HG03520 (cell line): ENCODE data around the gene IL11RA.

Source experiments
- ATAC-seq: cut with Tn5 transposase; IDR thresholded peaks from one replicate; pipeline ENCODE4 v1.9.1; 2021; ENCODE audit warnings: mild to moderate bottlenecking, moderate library complexity; ENCODE audit not compliant: unreplicated experiment

Gene IL11RA

GRCh38 chr9:34684816-34685215, 32.8 kb downstream of the IL11RA start:
- ATAC-seq = no peak

GRCh38 chr9:34685591-34685990, 33.6 kb downstream of the IL11RA start:
- no peak for ATAC-seq

DNA sequence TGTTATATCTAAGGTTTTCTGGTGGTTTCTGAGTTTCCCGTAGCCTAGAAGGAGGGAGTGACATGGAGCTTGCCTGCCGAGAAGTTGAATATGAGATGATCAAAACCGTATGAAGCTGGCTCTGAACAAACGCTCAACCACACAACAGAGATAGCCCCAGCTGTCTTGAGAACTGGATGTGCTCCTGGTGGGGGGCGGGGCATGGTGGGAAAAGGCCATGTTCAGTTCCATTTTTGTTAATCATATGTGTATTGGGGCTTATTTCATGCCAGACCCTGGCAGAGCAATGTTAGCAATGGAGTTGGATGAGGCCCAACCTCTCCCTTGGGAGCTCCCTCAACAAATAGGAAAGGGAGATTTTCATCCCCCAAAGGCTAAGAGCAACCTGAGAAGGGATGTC, 34.2 kb downstream of the IL11RA start:
- ATAC-seq = no peak

DNA sequence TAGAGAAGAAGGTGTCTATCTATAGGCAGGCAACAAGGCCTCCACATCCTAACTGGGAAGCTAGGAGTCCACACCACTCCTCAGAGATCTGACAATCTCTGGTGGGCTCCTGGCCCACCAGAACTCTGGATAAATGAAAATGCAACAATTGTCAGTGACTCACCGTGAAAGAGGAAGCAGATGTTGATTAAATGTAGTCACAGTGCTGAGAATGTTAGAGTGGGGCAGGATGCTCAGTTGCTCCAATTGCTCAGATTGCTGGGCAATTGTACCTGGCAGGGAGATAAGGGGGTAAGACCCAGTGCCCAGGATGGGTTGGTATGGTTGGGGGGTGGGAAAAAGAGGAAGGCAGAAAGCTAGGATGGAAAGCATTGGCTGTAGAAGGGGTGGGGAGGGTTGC, 34.7 kb downstream of the IL11RA start:
- ATAC-seq = no peak

GRCh38 chr9:34687276-34688030, 35.5 kb downstream of the IL11RA start:
- no peak for ATAC-seq

- ATAC-seq = no peak
These were observed 36.5 kb downstream of the IL11RA start for GRCh38 chr9:34688329-34689115.

DNA sequence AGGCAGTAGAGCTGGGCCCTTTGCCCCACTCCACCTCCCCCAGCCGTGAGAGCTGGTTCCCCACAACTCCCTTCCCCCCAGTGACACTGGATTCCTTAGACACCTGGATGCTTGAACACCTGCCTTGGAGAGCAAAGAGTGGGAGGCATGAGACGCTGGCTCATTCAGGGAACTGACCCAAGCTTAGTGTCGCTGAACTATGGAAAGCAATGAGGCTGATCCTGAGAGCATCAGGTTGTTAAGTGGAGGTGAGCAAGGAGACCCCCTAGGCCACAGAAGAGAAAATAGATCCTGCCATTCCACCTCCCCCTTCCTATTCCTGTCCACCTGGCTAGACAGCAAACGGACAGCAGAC, 37.1 kb downstream of the IL11RA start:
- no peak for ATAC-seq

- no peak for ATAC-seq
These were observed 37.5 kb downstream of the IL11RA start for GRCh38 chr9:34689512-34689911.

DNA sequence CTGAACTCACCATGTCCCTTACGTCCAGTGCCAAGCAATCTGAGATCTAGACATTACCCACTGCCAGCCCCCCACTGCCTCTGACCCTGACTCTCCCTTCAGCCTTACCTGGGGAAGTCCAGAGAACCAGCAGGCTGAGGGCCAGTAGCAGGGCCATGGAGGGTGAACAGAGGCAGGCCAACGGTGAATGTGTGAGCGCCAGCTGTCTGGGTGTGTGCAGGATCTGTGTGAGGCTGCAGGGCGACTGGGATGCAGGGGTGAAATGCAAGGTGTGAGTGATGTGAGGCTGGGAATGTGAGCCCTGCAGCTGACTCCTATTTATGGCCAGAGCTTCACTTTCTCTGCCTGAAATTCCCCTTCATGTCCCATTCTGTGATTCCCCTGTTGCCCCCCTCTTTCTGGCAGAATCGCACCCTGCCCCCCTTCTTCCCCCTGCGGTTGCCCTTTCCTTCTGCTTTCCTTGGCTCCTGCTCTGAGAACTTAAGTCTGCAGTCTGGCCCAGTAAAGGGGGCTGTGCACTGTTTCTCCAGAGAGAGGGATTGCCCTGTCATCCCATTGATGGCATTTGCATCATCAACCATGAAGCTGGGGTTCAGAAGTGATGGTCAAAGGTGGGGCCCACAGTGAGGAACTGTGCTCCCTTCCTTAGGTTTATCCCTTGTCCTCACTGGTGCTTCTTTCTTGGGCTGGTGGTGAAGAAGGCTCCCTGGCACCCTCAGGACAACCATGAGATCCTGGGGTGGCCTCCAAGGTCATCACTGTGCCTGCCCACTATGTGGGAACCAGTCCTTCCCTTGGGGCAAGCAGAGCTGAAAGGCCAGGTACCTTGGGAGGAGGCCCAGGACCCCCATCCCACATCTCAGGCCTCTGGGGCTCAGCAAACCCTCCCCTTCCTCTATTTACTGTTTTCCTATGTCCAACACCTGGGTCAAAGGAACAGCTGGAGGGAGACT, 39.3 kb downstream of the IL11RA start, which contains the start of gene CCL19:
Gene CCL19, minus strand, starts transcription at position 294 of the 953 bp plus-strand sequence. Its CDS starts 137 bp downstream, at position 157.
- ATAC-seq = no peak

DNA sequence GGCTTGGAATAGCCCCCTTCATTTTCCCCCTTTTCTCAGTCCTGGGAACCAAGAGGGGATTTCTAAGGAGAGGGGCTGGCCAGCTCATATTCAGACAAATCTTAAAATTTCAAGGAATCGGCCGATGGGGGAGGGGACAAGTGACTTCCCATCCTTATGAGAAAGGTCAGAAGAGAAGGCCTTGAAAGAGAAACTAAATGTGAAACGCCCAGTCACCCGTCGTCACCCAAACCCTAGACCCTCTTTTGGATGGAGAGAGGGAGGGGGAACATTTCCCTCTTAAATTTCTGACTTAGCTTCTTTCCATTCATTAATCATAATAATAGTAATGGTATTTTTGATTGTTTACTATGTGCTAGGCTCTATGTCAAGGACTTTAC, 39.9 kb downstream of the IL11RA start:
- ATAC-seq = no peak

GRCh38 chr9:34693560-34693959, 41.6 kb downstream of the IL11RA start:
- ATAC-seq = no peak

GRCh38 chr9:34694811-34695210, 42.8 kb downstream of the IL11RA start:
- ATAC-seq = no peak

GRCh38 chr9:34701023-34701768, 49.2 kb downstream of the IL11RA start:
- peak; percentile 44 for ATAC-seq

DNA sequence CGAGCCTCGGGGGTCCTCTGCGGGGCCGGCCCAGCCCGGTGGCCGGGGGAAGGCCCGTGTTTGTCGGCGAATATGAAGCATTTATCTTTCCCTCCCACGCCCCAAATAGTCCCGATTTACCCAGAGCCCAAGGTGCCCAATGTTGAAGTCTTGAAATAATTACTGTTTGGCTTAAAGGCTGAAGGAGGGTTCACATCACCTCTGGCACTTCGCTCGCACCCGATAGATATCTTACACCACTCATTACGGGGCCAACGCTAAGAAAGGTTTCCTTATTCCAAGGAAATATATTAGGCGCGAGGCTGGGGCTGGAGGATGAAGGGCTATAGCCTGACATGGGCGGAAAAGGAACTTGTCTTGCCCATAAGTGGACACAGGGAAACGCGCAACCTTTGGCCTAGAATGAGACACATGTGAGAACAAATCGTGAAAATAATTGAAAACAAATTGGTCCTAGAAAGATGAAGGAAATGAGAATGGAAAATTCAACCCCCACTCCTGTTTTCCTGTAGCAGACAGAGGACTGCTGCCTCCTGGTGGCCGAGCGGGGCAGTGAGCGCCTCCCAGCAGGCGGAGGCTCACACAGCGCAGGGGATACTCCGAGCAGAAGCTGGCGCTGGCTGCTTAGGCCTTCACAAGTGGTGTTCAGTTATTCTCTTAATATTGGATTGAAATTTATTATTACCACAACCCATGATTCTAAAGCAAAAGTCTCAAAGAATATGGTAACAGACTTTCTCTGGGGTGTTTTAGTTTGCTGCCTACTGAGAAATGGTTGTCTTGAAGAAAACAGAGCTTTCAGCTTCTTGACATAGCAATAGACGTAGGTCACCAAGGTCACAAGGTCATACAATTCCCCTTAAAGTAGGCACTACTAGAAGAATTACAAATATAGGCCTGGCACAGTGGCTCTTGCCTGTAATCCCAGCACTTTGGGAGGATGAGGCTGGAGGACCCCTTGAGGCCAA, 50.1 kb downstream of the IL11RA start:
- peak; percentile 59 for ATAC-seq

GRCh38 chr9:34707130-34707529, 55.1 kb downstream of the IL11RA start:
- no peak for ATAC-seq

DNA sequence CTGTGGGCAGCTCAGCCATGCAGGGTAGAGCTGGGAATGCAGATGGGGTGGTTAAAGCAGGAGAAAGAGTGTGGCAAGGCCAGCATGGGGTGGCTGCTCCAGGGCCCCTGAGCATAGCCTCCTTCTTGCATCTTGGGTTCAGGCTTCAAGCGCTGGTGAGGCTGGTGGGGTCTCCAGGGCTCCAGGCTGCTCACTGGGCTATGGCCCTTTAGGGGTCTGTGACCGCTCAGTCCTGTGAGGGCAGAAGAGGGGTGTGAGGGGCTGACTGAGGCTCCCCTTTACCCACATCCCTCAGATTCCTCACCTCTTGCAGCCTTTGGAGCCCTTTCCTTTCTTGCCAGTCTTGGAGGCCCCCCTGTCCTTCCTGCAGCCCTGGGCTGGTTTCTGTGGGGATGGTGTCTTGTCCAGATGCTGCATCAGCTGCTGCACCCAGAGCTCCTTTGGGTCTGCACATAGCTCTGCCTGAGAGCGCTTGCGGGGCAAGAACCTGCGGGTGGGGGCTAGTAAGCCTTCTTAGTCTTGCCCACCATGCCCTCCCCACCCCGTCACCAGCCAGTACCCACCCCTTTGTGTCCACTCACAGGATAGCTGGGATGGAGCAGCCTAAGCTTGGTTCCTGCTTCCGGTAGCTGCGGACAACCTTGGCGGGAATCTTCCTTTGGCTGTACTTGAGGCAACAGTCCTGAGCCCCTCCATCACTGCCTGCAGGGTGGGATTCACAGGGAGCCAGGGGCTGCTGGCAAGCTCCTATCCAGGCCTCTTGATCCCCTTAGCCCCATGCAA, 57.4 kb downstream of the IL11RA start:
- no peak for ATAC-seq

- no peak for ATAC-seq
These were observed 58.0 kb downstream of the IL11RA start, which contains the start of gene CCL21 for GRCh38 chr9:34710023-34710422. CCL21 (minus strand) TSS chr9:34710136; CDS start chr9:34710066, 70 bp downstream.
